MCF 10A (cell line): Measurements from ENCODE around the gene MEDAG. TPM values are rescaled to one million over a fixed set of nuclear protein-coding genes. Genes with fewer than 3 reads are reported as not detected.

Source experiments
- BruUV-seq: library from RNA; stranded (reverse); fragments of 400-500 nt; replicated peaks from 2 replicates; lab custom pipeline; 2021; lab: Mats Ljungman, UMichigan
- CTCF ChIA-PET: fragments of 300-600 bp; sonication (Branson Sonifier 250); formaldehyde crosslinking; extraction: SDS; loops from one replicate; lab custom pipeline; 2021; ENCODE audit warnings: antibody characterized with exemption, inconsistent platforms; lab: Yijun Ruan, JAX
- POLR2A ChIA-PET: fragments of 300-600, 350-650 bp; sonication (Branson Sonifier 250); formaldehyde crosslinking; extraction: SDS; loops from one replicate; lab custom pipeline; 2020; ENCODE audit warnings: antibody characterized with exemption, inconsistent platforms; lab: Yijun Ruan, JAX
- DNase-seq: peaks from one replicate; pipeline ENCODE4 v3.0.0-alpha.2; 2018; ENCODE audit not compliant: unreplicated experiment
- H3K27ac Mint-ChIP-seq: one replicate; pipeline ENCODE4 v1.8.0; 2022; ENCODE audit warnings: mild to moderate bottlenecking, low read depth, mixed read lengths; ENCODE audit not compliant: unreplicated experiment
- H3K27me3 Mint-ChIP-seq: one replicate; pipeline ENCODE4 v1.8.0; 2022; ENCODE audit warnings: mixed read lengths; ENCODE audit not compliant: insufficient read depth, unreplicated experiment
- H3K36me3 Mint-ChIP-seq: one replicate; pipeline ENCODE4 v1.8.0; 2022; ENCODE audit warnings: mild to moderate bottlenecking, moderate library complexity, mixed read lengths; ENCODE audit not compliant: insufficient read depth, unreplicated experiment
- H3K4me1 Mint-ChIP-seq: one replicate; pipeline ENCODE4 v1.8.0; 2022; ENCODE audit warnings: mixed read lengths; ENCODE audit not compliant: insufficient read depth, unreplicated experiment
- H3K4me3 Mint-ChIP-seq: one replicate; pipeline ENCODE4 v1.8.0; 2022; ENCODE audit warnings: mild to moderate bottlenecking, moderate library complexity, mixed read lengths; ENCODE audit not compliant: unreplicated experiment
- H3K9me3 Mint-ChIP-seq: one replicate; pipeline ENCODE4 v1.8.0; 2022; ENCODE audit warnings: mixed read lengths; ENCODE audit not compliant: unreplicated experiment
- intact Hi-C: fragments of 100-400 bp; cut with micrococcal nuclease; formaldehyde crosslinking; loops from 2 replicates; pipeline ENCODE4 v1.14.1; 2022
- total RNA-seq: library from RNA; stranded (reverse); gene quantifications from 2 replicates; pipeline ENCODE4 v1.2.3, GENCODE V29; 2022
- TF ChIP-seq, protein P1 (sequence below): fragments of 200-600 bp; IDR thresholded peaks from one replicate; pipeline ENCODE4 v1.8.0; 2022; ENCODE audit warnings: antibody characterized with exemption, mild to moderate bottlenecking; ENCODE audit not compliant: unreplicated experiment

The MEDAG gene
- total RNA-seq, 1 experiment from 2014 or later, result not detected

DNA sequence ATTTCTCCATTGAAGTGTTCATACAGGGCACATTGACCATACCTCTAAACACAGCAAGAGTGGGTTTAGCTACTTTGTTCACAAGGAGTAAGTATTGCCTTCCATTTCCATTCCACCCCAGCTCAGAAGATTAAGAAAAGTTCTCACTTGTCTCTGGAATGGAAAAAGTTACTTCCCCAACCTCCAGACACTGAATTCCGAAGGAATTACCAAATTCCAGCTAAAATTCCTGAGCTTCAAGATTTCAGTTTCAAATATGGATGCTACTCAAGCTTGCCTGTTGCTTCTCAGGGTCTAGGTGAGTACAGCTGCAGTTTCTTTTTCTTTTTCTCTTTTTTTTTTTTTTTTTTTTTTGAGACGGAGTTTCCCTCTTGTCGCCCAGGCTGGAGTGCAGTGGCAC is 60.0 kb downstream of the MEDAG start:
- TF ChIP-seq, protein P1, sequence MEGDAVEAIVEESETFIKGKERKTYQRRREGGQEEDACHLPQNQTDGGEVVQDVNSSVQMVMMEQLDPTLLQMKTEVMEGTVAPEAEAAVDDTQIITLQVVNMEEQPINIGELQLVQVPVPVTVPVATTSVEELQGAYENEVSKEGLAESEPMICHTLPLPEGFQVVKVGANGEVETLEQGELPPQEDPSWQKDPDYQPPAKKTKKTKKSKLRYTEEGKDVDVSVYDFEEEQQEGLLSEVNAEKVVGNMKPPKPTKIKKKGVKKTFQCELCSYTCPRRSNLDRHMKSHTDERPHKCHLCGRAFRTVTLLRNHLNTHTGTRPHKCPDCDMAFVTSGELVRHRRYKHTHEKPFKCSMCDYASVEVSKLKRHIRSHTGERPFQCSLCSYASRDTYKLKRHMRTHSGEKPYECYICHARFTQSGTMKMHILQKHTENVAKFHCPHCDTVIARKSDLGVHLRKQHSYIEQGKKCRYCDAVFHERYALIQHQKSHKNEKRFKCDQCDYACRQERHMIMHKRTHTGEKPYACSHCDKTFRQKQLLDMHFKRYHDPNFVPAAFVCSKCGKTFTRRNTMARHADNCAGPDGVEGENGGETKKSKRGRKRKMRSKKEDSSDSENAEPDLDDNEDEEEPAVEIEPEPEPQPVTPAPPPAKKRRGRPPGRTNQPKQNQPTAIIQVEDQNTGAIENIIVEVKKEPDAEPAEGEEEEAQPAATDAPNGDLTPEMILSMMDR, result no peak
- POLR2A ChIA-PET, result interaction anchor here (1.7 kb wide), 1 partner anchor 30 kb away, joined by 3 read pairs; no protein-coding TSS in a partner anchor
- peaks cover 18% of the 10 kb centered on the region for H3K4me1 Mint-ChIP-seq
- intact Hi-C loops, result no loop called here
- H3K36me3 Mint-ChIP-seq, result no peaks in the 10 kb centered on the region
- H3K4me3 Mint-ChIP-seq, result no peak overlapping the region
- BruUV-seq, result no TSS peak
- no peaks in the 10 kb centered on the region for H3K27me3 Mint-ChIP-seq
- CTCF ChIA-PET, result no interaction called here
- H3K27ac Mint-ChIP-seq, result no peak overlapping the region
- no peaks in the 10 kb centered on the region for H3K9me3 Mint-ChIP-seq
- DNase-seq, result no peak

DNA sequence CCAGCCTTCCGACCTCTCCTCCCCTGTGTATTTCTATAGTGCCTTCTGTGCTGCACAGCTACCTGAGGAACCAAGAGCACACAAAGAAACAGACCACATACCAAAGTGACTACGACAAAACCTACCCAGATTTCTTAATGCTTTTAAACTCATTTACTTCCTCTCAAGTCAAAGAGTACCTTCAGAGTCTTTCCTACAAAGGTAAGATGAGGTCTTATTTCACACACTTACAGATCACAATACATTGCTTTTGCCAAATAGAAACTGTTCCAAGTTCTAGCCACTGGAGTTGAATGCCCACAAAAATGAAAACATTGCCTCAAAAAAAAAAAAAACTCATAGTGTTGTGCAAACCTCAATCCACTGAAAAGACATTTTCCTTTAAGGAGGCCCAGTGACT is 62.8 kb downstream of the MEDAG start:
- DNase-seq, result no peak
- intact Hi-C loops, result no loop called here
- ChIA-PET POLR2A (no interaction called here), CTCF (interaction anchor here (0.5 to 1.0 kb wide), 4 partner anchors 10 to 103 kb away, joined by 3 read pairs; no protein-coding TSS in a partner anchor)
- H3K27me3 Mint-ChIP-seq, result no peaks in the 10 kb centered on the region
- TF ChIP-seq, protein P1, result no peak
- no peak overlapping the region for H3K27ac Mint-ChIP-seq
- H3K4me3 Mint-ChIP-seq, result no peak overlapping the region
- peaks cover 14% of the 10 kb centered on the region for H3K4me1 Mint-ChIP-seq
- no peaks in the 10 kb centered on the region for H3K9me3 Mint-ChIP-seq
- no peaks in the 10 kb centered on the region for H3K36me3 Mint-ChIP-seq
- BruUV-seq, result no TSS peak

DNA sequence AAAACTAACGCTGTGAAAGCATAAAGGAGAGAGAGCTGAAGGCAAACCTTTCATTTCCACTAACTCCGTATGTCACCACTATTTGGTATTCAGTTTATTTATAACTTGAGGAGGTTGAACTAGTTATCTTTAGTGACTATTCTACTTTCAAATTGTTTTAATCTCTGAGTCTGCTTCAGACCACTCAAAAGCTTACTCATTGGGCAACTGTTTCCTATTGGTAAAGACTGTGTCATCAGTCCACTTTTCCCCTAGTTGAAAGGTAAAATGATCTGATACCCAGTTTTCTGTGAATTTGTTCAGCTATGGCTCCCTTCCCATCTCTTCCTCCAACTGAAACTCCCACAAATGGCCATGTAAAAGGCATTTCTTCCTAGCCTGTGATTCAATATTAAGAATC is 65.5 kb downstream of the MEDAG start:
- no peak overlapping the region for H3K4me3 Mint-ChIP-seq
- no TSS peak for BruUV-seq
- no peaks in the 10 kb centered on the region for H3K9me3 Mint-ChIP-seq
- no peak overlapping the region for H3K27ac Mint-ChIP-seq
- peaks cover 10% of the 10 kb centered on the region for H3K4me1 Mint-ChIP-seq
- intact Hi-C loops, result no loop called here
- TF ChIP-seq, protein P1, result no peak
- POLR2A ChIA-PET, result no interaction called here
- no peaks in the 10 kb centered on the region for H3K36me3 Mint-ChIP-seq
- H3K27me3 Mint-ChIP-seq, result no peaks in the 10 kb centered on the region
- DNase-seq, result no peak
- CTCF ChIA-PET, result interaction anchor here (1.4 kb wide), 1 partner anchor 7 kb away, joined by 4 read pairs; no protein-coding TSS in a partner anchor

DNA sequence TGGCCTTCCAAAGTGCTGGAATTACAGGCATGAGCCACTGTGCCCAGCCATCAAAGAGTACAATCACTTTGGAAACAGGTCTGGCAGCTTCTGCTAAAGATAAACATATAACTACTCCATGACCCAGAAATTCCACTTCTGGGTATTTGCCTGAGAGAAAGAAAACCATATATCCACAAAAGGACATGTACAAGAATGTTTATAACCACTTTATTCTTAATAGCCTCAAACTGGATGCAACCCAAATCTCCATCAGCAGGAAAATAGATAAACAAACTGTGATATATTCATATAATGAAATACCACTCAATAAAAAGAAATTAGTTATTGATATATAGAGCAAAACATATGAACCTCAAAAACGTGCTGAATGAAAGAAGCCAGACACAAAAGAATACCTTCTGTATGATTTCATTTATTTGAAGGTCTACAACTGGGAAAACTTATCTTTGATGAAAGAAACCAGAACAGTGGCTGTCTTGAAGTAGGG is 66.9 kb downstream of the MEDAG start:
- Mint-ChIP-seq H3K4me3 (no peak overlapping the region), H3K9me3 (no peaks in the 10 kb centered on the region), H3K27ac (no peak overlapping the region), H3K4me1 (peaks cover 18% of the 10 kb centered on the region), H3K36me3 (no peaks in the 10 kb centered on the region), H3K27me3 (no peaks in the 10 kb centered on the region)
- no peak for DNase-seq
- ChIA-PET CTCF (no interaction called here), POLR2A (interaction anchor here (0.7 kb wide), 1 partner anchor 9 kb away, joined by 4 read pairs; no protein-coding TSS in a partner anchor)
- intact Hi-C loops, result no loop called here
- TF ChIP-seq, protein P1, result no peak
- no TSS peak for BruUV-seq
